H1 (cell line): Measurements from ENCODE around the gene PLXNA4. TPM values are rescaled to one million over a fixed set of nuclear protein-coding genes. Genes with fewer than 3 reads are reported as not detected.

Experiments
- CTCF ChIA-PET: fragments of 300-600 bp; sonication (Branson Sonifier 250); formaldehyde crosslinking; loops from one replicate; lab custom pipeline; 2021; ENCODE audit not compliant: partially characterized antibody; lab: Charles Lee
- POLR2A ChIA-PET: fragments of 300-600 bp; sonication (Branson Sonifier 250); formaldehyde crosslinking; loops from one replicate; lab custom pipeline; 2021; ENCODE audit warnings: inconsistent platforms; ENCODE audit not compliant: partially characterized antibody; lab: Charles Lee
- DNase-seq, 2 experiments: peaks; one replicate each; pipeline versions ENCODE4 v3.0.0 to v3.0.0-alpha.2; 2010 to 2022; ENCODE audit warnings: low spot score in 2 of 2, low read depth in 1 of 2, mixed read lengths in 1 of 2
- FAIRE-seq: peaks from 2 replicates; lab custom pipeline; 2011; peaks lifted over from hg19 to GRCh38; lab: Jason Lieb, UNC
- H2AFZ ChIP-seq: 2 replicates; pipeline ENCODE4 v1.8.1; 2012; ENCODE audit warnings: low read length, inconsistent platforms
- H2AK5ac ChIP-seq: 2 replicates; pipeline ENCODE4 v1.6.1; 2013; ENCODE audit warnings: low read depth, low read length
- H2BK120ac ChIP-seq: replicated peaks from 2 replicates; pipeline ENCODE3; 2013; ENCODE audit warnings: low read depth, low read length, inconsistent platforms
- H2BK12ac ChIP-seq: 2 replicates; pipeline ENCODE4 v1.6.1; 2013; ENCODE audit warnings: low read depth, low read length
- H2BK15ac ChIP-seq: 2 replicates; pipeline ENCODE4 v1.6.1; 2013; ENCODE audit warnings: low read length
- H2BK20ac ChIP-seq: 2 replicates; pipeline ENCODE4 v1.6.1; 2013; ENCODE audit warnings: low read length
- H2BK5ac ChIP-seq: 2 replicates; pipeline ENCODE4 v1.6.1; 2013; ENCODE audit warnings: low read depth, low read length
- H3K14ac ChIP-seq: 2 replicates; pipeline ENCODE4 v1.6.1; 2013; ENCODE audit warnings: inconsistent platforms; ENCODE audit not compliant: insufficient read length
- H3K18ac ChIP-seq: 2 replicates; pipeline ENCODE4 v1.6.1; 2013; ENCODE audit warnings: low read length; ENCODE audit errors: extremely low read depth
- H3K23ac ChIP-seq: 2 replicates; pipeline ENCODE4 v1.6.1; 2013; ENCODE audit warnings: inconsistent platforms; ENCODE audit not compliant: insufficient read length
- H3K23me2 ChIP-seq: 2 replicates; pipeline ENCODE4 v1.6.1; 2013; ENCODE audit warnings: low read depth, low read length
- H3K27ac ChIP-seq: 2 replicates; pipeline ENCODE4 v1.6.1; 2011; ENCODE audit warnings: low read depth, low read length, inconsistent platforms
- H3K27me3 ChIP-seq, 4 experiments: replicated peaks in 1 of 4; 1 replicate in 1 of 4; 2 replicates in 3 of 4; pipeline versions ENCODE4 v1.6.1 to v1.8.1; 2011 to 2013; ENCODE audit warnings: low read length in 3 of 4, mild to moderate bottlenecking in 3 of 4, inconsistent platforms in 2 of 4, mixed read lengths in 2 of 4, moderate library complexity in 1 of 4; ENCODE audit not compliant: control insufficient read depth in 3 of 4, insufficient read depth in 3 of 4; ENCODE audit errors: extremely low read depth in 1 of 4
- H3K36me3 ChIP-seq, 4 experiments: 2 replicates each; pipeline versions ENCODE4 v1.6.1 to v1.8.1; 2011 to 2013; ENCODE audit warnings: mild to moderate bottlenecking in 4 of 4, low read length in 3 of 4, moderate library complexity in 2 of 4, control low read depth in 1 of 4, inconsistent platforms in 1 of 4; ENCODE audit not compliant: insufficient read depth in 4 of 4, control insufficient read depth in 2 of 4
- H3K4ac ChIP-seq: replicated peaks from 2 replicates; pipeline ENCODE3; 2013; ENCODE audit warnings: low read length, low read depth, mixed read lengths, inconsistent platforms; ENCODE audit not compliant: insufficient read length
- H3K4me1 ChIP-seq, 4 experiments: replicated peaks in 1 of 4; 1 replicate in 1 of 4; 2 replicates in 3 of 4; pipeline versions ENCODE4 v1.6.1 to v1.8.1; 2011 to 2013; ENCODE audit warnings: low read length in 3 of 4, inconsistent platforms in 2 of 4, mixed read lengths in 1 of 4; ENCODE audit not compliant: insufficient read depth in 4 of 4, control insufficient read depth in 3 of 4
- H3K4me2 ChIP-seq, 2 experiments: 2 replicates each; pipeline versions ENCODE4 v1.6.1 to v1.8.1; 2011 to 2013; ENCODE audit warnings: low read depth in 2 of 2, low read length in 2 of 2, control low read depth in 1 of 2, inconsistent platforms in 1 of 2, mild to moderate bottlenecking in 1 of 2; ENCODE audit not compliant: insufficient read depth in 1 of 2
- H3K4me3 ChIP-seq, 4 experiments: fragments of 200-600, 300-600 bp in 1 of 4; sonication (generic), shearing (Covaris generic), sonication (Bioruptor Twin) in 1 of 4; 2 replicates each; pipeline versions ENCODE4 v1.5.1 to v1.8.1; 2011 to 2016; ENCODE audit warnings: low read length in 4 of 4, low read depth in 3 of 4, control low read depth in 2 of 4, inconsistent platforms in 2 of 4, mild to moderate bottlenecking in 2 of 4, mixed read lengths in 1 of 4, moderate library complexity in 1 of 4; ENCODE audit not compliant: insufficient read depth in 2 of 4; ENCODE audit errors: extremely low read depth in 1 of 4
- H3K56ac ChIP-seq: replicated peaks from 2 replicates; pipeline ENCODE3; 2013; ENCODE audit warnings: low read depth, mild to moderate bottlenecking, mixed read lengths, low read length, inconsistent platforms; ENCODE audit not compliant: insufficient read length
- H3K79me1 ChIP-seq: 2 replicates; pipeline ENCODE4 v1.6.1; 2013; ENCODE audit warnings: low read depth, low read length, control low read depth
- H3K79me2 ChIP-seq, 2 experiments: 2 replicates each; pipeline versions ENCODE4 v1.6.1 to v1.8.1; 2012 to 2013; ENCODE audit warnings: low read length in 2 of 2, mild to moderate bottlenecking in 2 of 2, inconsistent platforms in 1 of 2; ENCODE audit not compliant: insufficient read depth in 2 of 2, control insufficient read depth in 1 of 2
- H3K9ac ChIP-seq, 4 experiments: replicated peaks in 1 of 4; 1 replicate in 1 of 4; 2 replicates in 3 of 4; pipeline versions ENCODE4 v1.6.1 to v1.8.1; 2011 to 2013; ENCODE audit warnings: low read depth in 3 of 4, low read length in 3 of 4, control low read depth in 2 of 4, mild to moderate bottlenecking in 2 of 4, moderate library complexity in 2 of 4, inconsistent platforms in 1 of 4; ENCODE audit errors: extremely low read depth in 1 of 4
- H3K9me3 ChIP-seq, 2 experiments: 2 replicates each; pipeline versions ENCODE4 v1.6.1 to v1.8.1; 2012 to 2013; ENCODE audit warnings: mild to moderate bottlenecking in 2 of 2, moderate library complexity in 2 of 2, control low read depth in 1 of 2, inconsistent platforms in 1 of 2, low read depth in 1 of 2, low read length in 1 of 2, mixed read lengths in 1 of 2; ENCODE audit not compliant: insufficient read depth in 2 of 2
- H4K20me1 ChIP-seq, 2 experiments: replicated peaks in 1 of 2; 2 replicates each; pipeline versions ENCODE3 to v1.8.1; 2011 to 2013; ENCODE audit warnings: inconsistent platforms in 2 of 2, low read length in 2 of 2, mild to moderate bottlenecking in 1 of 2; ENCODE audit not compliant: insufficient read depth in 2 of 2, control insufficient read depth in 1 of 2
- H4K5ac ChIP-seq: 2 replicates; pipeline ENCODE4 v1.6.1; 2013; ENCODE audit warnings: low read length, low read depth, mixed read lengths, inconsistent platforms; ENCODE audit not compliant: insufficient read length
- H4K8ac ChIP-seq: 2 replicates; pipeline ENCODE4 v1.8.0; 2013; ENCODE audit warnings: mild to moderate bottlenecking, moderate library complexity, low read length, inconsistent platforms; ENCODE audit not compliant: insufficient read depth; ENCODE audit errors: extremely low read depth
- H4K91ac ChIP-seq: replicated peaks from 2 replicates; pipeline ENCODE3; 2013; ENCODE audit warnings: low read length, mixed read lengths, inconsistent platforms; ENCODE audit not compliant: insufficient read length
- CHD1 ChIP-seq: IDR thresholded peaks from 2 replicates; pipeline ENCODE4 v1.6.1; 2012; ENCODE audit warnings: low read depth, low read length, improper control_type of control experiment
- HDAC2 ChIP-seq, 2 experiments: fragments of 300-600 bp in 1 of 2; sonication (generic) in 1 of 2; IDR thresholded peaks; 2 replicates each; pipeline ENCODE4 v1.6.1; 2011 to 2012; ENCODE audit warnings: low read depth in 2 of 2, low read length in 2 of 2, mild to moderate bottlenecking in 2 of 2, moderate library complexity in 2 of 2, borderline replicate concordance in 1 of 2, inconsistent platforms in 1 of 2
- MAX ChIP-seq: IDR thresholded peaks from 2 replicates; pipeline ENCODE4 v1.6.1; 2012; ENCODE audit warnings: inconsistent platforms
- RAD21 ChIP-seq, 2 experiments: IDR thresholded peaks in 1 of 2; conservative IDR thresholded peaks in 1 of 2; 2 replicates each; pipeline ENCODE4 v1.6.1; 2011; ENCODE audit warnings: low read depth in 2 of 2, low read length in 2 of 2, improper control_type of control experiment in 1 of 2, inconsistent platforms in 1 of 2, mild to moderate bottlenecking in 1 of 2, moderate library complexity in 1 of 2
- YY1 ChIP-seq: IDR thresholded peaks from 2 replicates; pipeline ENCODE4 v1.6.1; 2011; ENCODE audit warnings: low read depth, mild to moderate bottlenecking, low read length
- WGBS, 2 experiments: shearing (Covaris generic) in 1 of 2; methylation state at CpG; one replicate each; pipeline versions ENCODE4 v1.1.6 to v1.1.7; 2013 to 2015; ENCODE audit warnings: low lambda C conversion rate in 2 of 2, mixed read lengths in 2 of 2, inconsistent platforms in 1 of 2, low coverage in 1 of 2, missing lambda C conversion rate in 1 of 2; ENCODE audit not compliant: insufficient replicate concordance in 2 of 2, insufficient coverage in 1 of 2, insufficient read length in 1 of 2; ENCODE audit errors: extremely low coverage in 1 of 2, missing lambda C conversion rate in 1 of 2; 5-methylcytosine and 5-hydroxymethylcytosine counted together
- polyA plus RNA-seq, 7 experiments: library from polyadenylated mRNA; depleted of rRNA in 3 of 7; stranded (reverse) in 5 of 7; unstranded in 2 of 7; fragments of >200 nt in 5 of 7; fragments of 200-250 nt in 2 of 7; gene quantifications; 1 replicate in 5 of 7; 2 replicates in 1 of 7; 4 replicates in 1 of 7; pipeline versions ENCODE4 v1.2.1 to v1.2.3, GENCODE V29; 2011 to 2013; ENCODE audit warnings: missing spikeins in 2 of 7, mixed read lengths in 2 of 7
- total RNA-seq: library from RNA; stranded (reverse); fragmentation: NEBNext Ultra II Directional; extraction: Animal tissue kit (Norgen Biotek cat#: 25700); gene quantifications from 2 replicates; pipeline ENCODE4 v1.2.1, GENCODE V29; 2021

Gene PLXNA4
- total and polyA plus RNA-seq, 2 of the 8 experiments (the other 6 are each of a cell fraction or from before 2014, with no cell fraction given) = 0.76 to 0.79 TPM

- H3K4me2 ChIP-seq = no peak overlapping the region
- no peak overlapping the region for H3K4ac ChIP-seq
- H3K79me1 ChIP-seq = no peaks in the 10 kb centered on the region
- no peak overlapping the region for H2BK12ac ChIP-seq
- POLR2A ChIA-PET = no interaction called here
- H2BK15ac ChIP-seq = no peak overlapping the region
- no peak overlapping the region for H3K23ac ChIP-seq
- no peaks in the 10 kb centered on the region; a peak in 1 of 7 replicates for H3K27me3 ChIP-seq
- CTCF ChIA-PET = interaction anchor here (1.0 kb wide), 2 partner anchors 367 to 444 kb away, joined by 3 to 4 read pairs; no protein-coding TSS in a partner anchor
- no peak overlapping the region for H3K56ac ChIP-seq
- no peak overlapping the region for H3K4me3 ChIP-seq
- H3K4me1 ChIP-seq = peaks cover 0 to 6% (median 2%) of the 10 kb centered on the region in 4 experiments; a peak in 3 of 7 replicates
- H4K20me1 ChIP-seq = no peaks in the 10 kb centered on the region
- H3K9me3 ChIP-seq = no peaks in the 10 kb centered on the region
- H3K27ac ChIP-seq = no peak overlapping the region
- no peaks in the 10 kb centered on the region for H3K36me3 ChIP-seq
- DNase-seq (no peak), FAIRE-seq (no peak)
- H2BK5ac ChIP-seq = no peak overlapping the region
- H2AK5ac ChIP-seq = 0 out of 2 replicates have a peak overlapping the region, but pooled peaks have one; percentile 25
- H3K14ac ChIP-seq = no peak overlapping the region
- no peak overlapping the region for H2BK20ac ChIP-seq
- no peak overlapping the region for H2BK120ac ChIP-seq
- no peaks in the 10 kb centered on the region for H3K23me2 ChIP-seq
- H3K79me2 ChIP-seq = no peaks in the 10 kb centered on the region
- TF ChIP-seq CHD1 = no peak
- TF ChIP-seq YY1 = no peak
- TF ChIP-seq MAX = no peak
- no peak for TF ChIP-seq HDAC2 (IDR thresholded peaks at IDR 0.05; ENCODE audit: borderline replicate concordance in 1 of 2, low read depth in 2 of 2, low read length in 2 of 2)
- TF ChIP-seq RAD21 (IDR thresholded peaks at IDR 0.05 in 1 of 2, conservative IDR thresholded peaks at IDR 0.05 in 1 of 2; ENCODE audit: low read depth in 2 of 2, low read length in 2 of 2) = no peak
- no peak overlapping the region for H3K9ac ChIP-seq
- H4K91ac ChIP-seq = no peak overlapping the region
- H3K18ac ChIP-seq = no peak overlapping the region
- H2AFZ ChIP-seq = no peak overlapping the region
- WGBS, 2 experiments = 85% methylated on average over 6 of the region's 6 CpGs; no CpG with 5 or more reads in 1 of the 2 experiments
- no peak overlapping the region for H4K8ac ChIP-seq
- H4K5ac ChIP-seq = no peak overlapping the region
Observed at GRCh38 chr7:132133501-132133900, 442.8 kb downstream of the PLXNA4 start.
